LNCaP clone FGC (cell line): ENCODE measurements around the gene PLD1.

Source experiments
- DNase-seq: peaks from one replicate; pipeline ENCODE4 v3.0.0-alpha.2; 2011; ENCODE audit warnings: low read depth
- H3K4me3 ChIP-seq: 2 replicates; pipeline ENCODE4 v1.5.1; 2011; ENCODE audit warnings: mild to moderate bottlenecking, low read depth, low read length, control low read depth
- TF ChIP-seq, protein P1 (sequence below): IDR thresholded peaks from 2 replicates; pipeline ENCODE4 v1.5.1; 2012; ENCODE audit warnings: mild to moderate bottlenecking; ENCODE audit not compliant: control insufficient read depth, insufficient read depth; ENCODE audit errors: extremely low read depth

The PLD1 gene

DNA sequence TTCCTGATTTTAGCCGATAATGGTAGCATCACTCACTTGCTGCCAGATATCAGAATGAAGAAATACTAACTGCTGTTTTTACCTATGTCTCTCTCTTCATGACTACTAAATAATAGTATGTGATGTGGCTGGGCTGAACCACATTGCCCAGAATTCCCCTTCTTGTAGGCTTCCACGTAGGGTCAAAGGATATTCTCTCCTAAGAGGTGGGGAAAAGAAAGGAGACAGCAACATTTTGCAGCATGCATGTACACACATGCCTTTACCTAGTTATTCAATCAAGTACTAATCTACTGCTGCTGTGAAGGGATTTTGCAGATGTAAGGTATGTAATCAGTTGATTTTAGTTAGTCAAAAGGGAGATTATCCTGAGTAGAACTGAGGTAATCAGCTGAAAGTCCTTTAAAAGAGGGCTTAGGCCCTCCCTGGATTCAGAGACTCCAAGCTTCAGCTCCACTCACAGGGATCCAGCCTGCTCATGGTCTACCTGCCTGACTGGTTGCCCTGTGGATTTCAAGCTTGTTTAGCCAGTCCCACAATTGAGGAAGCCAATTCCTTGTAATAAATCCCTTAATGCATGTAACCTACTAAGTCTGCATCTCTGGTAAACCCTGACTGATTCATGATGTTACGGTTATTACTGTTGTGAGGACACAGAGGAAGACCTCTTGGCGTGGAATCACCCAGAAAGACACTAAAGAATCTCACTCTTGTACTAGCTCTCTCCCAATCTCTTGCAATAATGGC is 20.4 kb downstream of the PLD1 start:
- peak; percentile 78 for DNase-seq
- TF ChIP-seq, protein P1, sequence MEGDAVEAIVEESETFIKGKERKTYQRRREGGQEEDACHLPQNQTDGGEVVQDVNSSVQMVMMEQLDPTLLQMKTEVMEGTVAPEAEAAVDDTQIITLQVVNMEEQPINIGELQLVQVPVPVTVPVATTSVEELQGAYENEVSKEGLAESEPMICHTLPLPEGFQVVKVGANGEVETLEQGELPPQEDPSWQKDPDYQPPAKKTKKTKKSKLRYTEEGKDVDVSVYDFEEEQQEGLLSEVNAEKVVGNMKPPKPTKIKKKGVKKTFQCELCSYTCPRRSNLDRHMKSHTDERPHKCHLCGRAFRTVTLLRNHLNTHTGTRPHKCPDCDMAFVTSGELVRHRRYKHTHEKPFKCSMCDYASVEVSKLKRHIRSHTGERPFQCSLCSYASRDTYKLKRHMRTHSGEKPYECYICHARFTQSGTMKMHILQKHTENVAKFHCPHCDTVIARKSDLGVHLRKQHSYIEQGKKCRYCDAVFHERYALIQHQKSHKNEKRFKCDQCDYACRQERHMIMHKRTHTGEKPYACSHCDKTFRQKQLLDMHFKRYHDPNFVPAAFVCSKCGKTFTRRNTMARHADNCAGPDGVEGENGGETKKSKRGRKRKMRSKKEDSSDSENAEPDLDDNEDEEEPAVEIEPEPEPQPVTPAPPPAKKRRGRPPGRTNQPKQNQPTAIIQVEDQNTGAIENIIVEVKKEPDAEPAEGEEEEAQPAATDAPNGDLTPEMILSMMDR, result no peak
- H3K4me3 ChIP-seq, result no peak overlapping the region

DNA sequence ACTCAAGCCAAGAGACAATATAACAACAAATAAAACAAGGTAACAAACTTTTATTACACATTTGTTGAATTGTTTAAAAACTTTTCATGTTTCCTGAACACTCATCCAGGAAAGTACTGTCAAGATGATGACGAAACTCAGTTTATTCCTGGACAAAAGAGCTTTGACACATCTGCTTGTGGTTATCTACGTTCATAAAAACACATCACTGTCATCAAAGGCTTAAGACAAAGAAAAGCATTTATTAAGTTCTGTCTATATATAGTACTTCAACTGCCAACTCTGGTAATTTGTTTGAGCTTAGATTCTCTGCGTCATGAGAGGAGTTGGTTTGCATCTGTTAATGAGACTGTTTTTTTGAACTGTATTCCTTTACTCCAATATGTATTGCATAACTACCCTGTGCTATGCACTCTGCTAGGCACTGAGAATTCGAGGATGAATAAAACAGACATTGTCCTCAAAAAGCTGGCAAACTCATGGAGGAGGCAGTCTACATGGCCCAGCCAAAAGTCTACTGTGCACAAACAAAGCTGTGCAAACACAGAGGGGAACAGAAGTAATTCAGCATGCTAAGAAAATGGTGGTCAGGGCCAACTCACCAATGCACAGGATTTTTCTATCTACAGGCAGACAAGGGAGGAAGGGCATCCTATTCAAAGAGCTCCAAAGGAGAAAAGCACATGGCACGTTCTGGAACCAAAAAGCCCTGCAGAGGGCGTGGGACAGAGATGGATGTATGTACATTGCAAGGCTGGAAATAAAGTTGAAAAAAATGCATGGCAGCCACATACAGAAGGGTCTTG is 21.5 kb downstream of the PLD1 start:
- DNase-seq, result peak; percentile 85
- TF ChIP-seq, protein P1, result peak; percentile 39

DNA sequence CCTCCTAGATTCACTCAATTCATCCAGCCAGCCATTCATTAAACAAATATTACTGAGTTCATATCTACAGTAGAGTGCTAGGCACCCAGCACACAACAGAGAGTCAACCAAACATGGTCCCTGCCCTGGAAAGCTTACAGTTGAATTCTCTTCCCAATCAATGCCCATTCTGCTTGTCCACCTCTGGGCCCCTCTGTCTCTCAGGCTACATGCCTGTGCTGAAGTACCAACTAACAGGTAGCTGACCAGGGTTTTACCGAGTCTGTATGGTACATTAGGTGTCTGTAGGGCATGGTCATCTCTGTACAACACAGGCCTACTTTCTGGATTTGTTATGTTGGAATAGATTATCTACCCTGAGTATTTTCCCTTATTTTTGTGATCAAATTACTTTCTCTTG is 23.3 kb downstream of the PLD1 start:
- DNase-seq, result no peak
- H3K4me3 ChIP-seq, result no peak overlapping the region
- TF ChIP-seq, protein P1, result no peak

More for the DNA sequence above, 21.5 kb downstream of the PLD1 start:
- no peak overlapping the region for H3K4me3 ChIP-seq

DNA sequence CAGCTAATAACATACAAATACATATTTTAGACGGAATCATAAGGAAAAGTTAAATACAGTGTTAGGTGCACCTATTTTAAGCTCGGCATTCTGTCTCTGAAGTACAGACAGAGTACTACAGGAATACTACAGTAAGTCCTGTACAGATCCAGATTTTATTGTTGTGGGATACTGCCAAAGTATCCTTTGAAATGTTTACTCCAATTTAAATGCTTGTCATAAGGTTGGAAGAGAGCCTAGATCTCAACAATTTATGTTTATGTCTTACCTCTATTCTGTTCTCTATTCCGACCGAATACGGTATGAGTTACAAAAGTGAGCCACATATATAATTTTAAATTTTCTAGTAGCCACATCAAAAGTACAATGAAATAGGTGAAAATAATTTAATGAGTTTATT is 25.3 kb downstream of the PLD1 start:
- TF ChIP-seq, protein P1, result no peak
- H3K4me3 ChIP-seq, result no peak overlapping the region
- peak; percentile 97 for DNase-seq

DNA sequence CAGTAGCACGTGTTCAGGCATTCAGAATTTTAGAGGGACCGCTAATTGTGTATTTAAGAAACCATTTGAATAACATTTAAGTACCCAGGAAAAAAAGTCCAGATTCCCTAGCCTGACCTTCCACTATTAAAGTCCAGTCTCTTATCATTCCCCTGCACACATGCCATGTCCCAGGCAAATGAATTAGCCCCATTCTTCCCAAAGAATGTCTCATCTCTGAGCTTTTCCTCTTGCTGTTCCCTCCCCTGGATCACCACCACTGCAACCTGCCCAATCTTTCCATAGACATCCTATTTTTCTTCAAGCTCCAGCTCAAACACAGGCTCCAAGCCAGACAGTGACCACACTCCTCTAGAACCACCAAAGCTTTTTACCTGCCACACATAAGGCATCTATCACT is 25.9 kb downstream of the PLD1 start:
- TF ChIP-seq, protein P1, result no peak
- no peak for DNase-seq
- H3K4me3 ChIP-seq, result no peak overlapping the region

DNA sequence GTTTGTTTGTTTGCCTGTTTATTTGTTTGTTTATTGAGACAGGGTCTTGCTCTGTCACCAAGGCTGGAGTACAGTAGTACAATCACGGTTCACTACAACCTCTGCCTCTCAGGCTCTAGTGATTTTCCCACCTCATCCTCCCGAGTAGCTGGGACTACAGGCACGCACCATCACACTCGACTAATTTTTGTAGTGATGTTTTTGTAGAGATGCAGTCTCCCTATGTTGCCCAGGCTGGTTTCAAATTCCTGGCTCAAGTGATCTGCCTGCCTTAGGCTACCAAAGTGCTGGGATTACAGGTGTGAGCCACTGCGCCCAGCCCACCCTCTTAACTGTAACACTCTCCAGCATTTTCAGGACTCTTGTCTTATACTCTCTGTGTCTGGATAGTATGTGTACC is 26.7 kb downstream of the PLD1 start:
- no peak for DNase-seq
- H3K4me3 ChIP-seq, result no peak overlapping the region

More for the DNA sequence above, 26.7 kb downstream of the PLD1 start:
- TF ChIP-seq, protein P1, result no peak
